Stimulated activated memory B cell treated with anti-CD40 and anti-IgM and Interleukin-4, amounts not matched to agents 10 μg/mL and 1 μg/mL and 100 μg/mL, for 72 hours (primary cell): Measurements from ENCODE around the gene IQGAP2.
"Not testable (repeated sequence)": the region's sequence is repeated elsewhere in the genome, so short reads cannot be mapped to it uniquely, and the experiment has no call there.

Experiments used
- ATAC-seq: fragments of 150-1000 bp; cut with Tn5 transposase; 2 replicates; pipeline ENCODE4 v1.10.0; 2021
- H3K27ac Mint-ChIP-seq: one replicate; pipeline ENCODE4 v1.8.0; 2022; ENCODE audit warnings: mild to moderate bottlenecking, mixed read lengths
- H3K27me3 Mint-ChIP-seq: one replicate; pipeline ENCODE4 v1.8.0; 2022; ENCODE audit warnings: mixed read lengths
- H3K36me3 Mint-ChIP-seq: one replicate; pipeline ENCODE4 v1.8.0; 2022; ENCODE audit warnings: mixed read lengths
- H3K4me1 Mint-ChIP-seq: one replicate; pipeline ENCODE4 v1.8.0; 2022; ENCODE audit warnings: mixed read lengths
- H3K4me3 Mint-ChIP-seq: one replicate; pipeline ENCODE4 v1.8.0; 2022; ENCODE audit warnings: mild to moderate bottlenecking, moderate library complexity, mixed read lengths
- H3K9me3 Mint-ChIP-seq: one replicate; pipeline ENCODE4 v1.8.0; 2022; ENCODE audit warnings: mixed read lengths

The IQGAP2 gene

DNA sequence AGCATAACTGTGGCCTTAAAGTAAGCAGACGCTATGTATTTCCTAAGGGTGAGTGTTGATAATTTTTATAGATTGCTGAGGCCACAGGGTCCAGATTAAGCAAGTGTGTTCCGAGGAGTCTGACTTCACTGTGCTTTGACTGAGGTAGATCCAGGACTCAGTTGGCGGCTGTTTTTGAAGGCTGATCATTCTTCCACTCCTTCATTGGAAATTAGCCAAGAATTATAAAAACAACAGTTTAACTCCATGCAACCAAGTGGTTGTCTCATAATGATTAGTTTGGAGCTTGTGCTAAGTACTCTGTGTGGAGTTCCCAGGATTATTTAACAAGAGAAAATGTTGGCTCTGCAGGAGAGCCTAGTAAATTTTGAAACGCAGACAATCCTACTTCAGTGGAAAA, 19.1 kb downstream of the IQGAP2 start:
- Mint-ChIP-seq H3K27ac (no peak overlapping the region), H3K9me3 (no peaks in the 10 kb centered on the region), H3K27me3 (no peaks in the 10 kb centered on the region), H3K36me3 (no peaks in the 10 kb centered on the region), H3K4me1 (no peaks in the 10 kb centered on the region), H3K4me3 (no peak overlapping the region)
- ATAC-seq: no peak

DNA sequence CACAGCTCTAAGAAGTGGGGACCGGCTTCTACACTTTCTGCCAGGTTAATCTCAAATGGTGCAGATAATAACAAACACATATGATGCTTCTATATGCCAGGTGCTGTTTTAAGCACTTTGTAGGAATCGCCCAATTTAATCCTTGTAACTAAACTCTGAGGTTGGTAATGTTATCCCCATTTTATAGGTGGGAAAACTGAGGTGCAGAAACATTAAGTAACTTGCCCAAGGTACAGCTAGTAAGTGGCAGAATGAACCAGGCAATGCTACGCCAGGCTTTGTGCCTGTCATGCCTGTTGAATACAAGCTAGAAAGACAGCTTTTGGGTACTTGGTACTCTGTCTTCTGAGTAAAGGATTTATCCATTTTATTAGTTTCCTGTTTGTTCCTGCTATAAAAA, 19.7 kb downstream of the IQGAP2 start:
- no peak overlapping the region for H3K27ac Mint-ChIP-seq
- no peak for ATAC-seq
- H3K27me3 Mint-ChIP-seq: no peaks in the 10 kb centered on the region
- H3K9me3 Mint-ChIP-seq: no peaks in the 10 kb centered on the region
- H3K4me3 Mint-ChIP-seq: no peak overlapping the region
- no peaks in the 10 kb centered on the region for H3K36me3 Mint-ChIP-seq
- no peaks in the 10 kb centered on the region for H3K4me1 Mint-ChIP-seq

DNA sequence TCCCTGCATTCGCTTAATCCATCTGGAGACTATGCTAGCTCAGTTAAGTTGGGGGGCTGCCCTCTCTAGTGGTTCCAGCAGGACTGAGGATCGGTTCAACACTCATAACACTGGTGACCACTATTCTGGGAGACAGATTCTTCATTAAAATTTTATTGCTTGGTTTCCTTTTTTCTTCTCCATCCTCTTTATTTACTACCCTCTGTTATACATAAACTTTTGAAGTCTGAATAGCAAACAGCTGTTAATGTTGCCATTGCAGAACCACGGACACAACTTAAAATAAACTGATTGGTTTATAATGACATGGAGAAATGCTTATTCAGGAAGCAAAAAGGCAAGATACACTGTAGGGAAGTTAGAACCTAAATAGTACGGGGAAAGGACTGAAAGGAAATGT, 22.1 kb downstream of the IQGAP2 start:
- H3K4me3 Mint-ChIP-seq: no peak overlapping the region
- no peaks in the 10 kb centered on the region for H3K27me3 Mint-ChIP-seq
- H3K27ac Mint-ChIP-seq: no peak overlapping the region
- no peaks in the 10 kb centered on the region for H3K4me1 Mint-ChIP-seq
- no peaks in the 10 kb centered on the region for H3K9me3 Mint-ChIP-seq
- H3K36me3 Mint-ChIP-seq: no peaks in the 10 kb centered on the region
- ATAC-seq: no peak

DNA sequence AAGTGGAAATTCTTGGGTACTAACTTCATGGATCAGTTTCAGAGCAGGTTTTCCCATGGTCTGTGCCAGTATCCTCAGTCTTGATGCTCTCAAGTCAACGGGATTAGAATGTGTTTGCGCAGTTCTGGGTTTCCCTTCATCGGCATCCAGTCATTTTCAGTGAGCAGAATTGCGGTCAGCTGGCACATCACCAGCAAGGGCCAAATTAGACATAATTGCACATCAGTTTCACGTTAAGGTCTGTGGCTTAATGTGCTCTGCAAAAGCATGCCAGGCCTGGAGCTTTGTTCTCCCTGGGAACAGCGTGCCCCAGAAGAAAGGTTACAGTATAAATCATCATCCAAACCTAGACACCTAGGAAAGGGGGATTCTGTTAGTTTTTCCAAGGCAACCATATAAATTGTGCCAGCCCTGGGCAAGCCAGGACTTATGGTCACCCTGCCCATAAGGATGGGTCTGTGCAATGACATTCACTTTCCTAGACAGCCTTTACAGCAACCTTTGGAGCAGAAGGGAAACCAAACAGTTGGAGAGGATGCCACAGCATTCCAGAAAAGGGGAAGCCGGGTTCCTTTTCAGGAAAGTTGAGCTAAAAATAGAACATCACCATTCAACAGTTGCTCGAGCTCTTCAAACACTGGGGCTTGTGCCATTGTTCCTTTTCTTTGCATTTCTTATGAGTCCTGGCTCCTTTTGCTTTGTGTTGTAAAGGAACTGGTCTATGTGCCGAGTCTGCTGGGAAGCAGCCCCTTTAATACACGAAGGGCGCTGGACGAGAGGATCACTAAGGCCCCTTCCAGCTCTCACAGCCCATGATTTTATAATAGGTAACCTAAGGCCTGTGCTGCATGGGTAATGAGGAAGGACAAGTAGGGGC, 23.1 kb downstream of the IQGAP2 start:
- no peaks in the 10 kb centered on the region for H3K9me3 Mint-ChIP-seq
- ATAC-seq: no peak
- H3K4me1 Mint-ChIP-seq: no peaks in the 10 kb centered on the region
- no peak overlapping the region for H3K27ac Mint-ChIP-seq
- no peak overlapping the region for H3K4me3 Mint-ChIP-seq
- H3K27me3 Mint-ChIP-seq: no peaks in the 10 kb centered on the region
- no peaks in the 10 kb centered on the region for H3K36me3 Mint-ChIP-seq

DNA sequence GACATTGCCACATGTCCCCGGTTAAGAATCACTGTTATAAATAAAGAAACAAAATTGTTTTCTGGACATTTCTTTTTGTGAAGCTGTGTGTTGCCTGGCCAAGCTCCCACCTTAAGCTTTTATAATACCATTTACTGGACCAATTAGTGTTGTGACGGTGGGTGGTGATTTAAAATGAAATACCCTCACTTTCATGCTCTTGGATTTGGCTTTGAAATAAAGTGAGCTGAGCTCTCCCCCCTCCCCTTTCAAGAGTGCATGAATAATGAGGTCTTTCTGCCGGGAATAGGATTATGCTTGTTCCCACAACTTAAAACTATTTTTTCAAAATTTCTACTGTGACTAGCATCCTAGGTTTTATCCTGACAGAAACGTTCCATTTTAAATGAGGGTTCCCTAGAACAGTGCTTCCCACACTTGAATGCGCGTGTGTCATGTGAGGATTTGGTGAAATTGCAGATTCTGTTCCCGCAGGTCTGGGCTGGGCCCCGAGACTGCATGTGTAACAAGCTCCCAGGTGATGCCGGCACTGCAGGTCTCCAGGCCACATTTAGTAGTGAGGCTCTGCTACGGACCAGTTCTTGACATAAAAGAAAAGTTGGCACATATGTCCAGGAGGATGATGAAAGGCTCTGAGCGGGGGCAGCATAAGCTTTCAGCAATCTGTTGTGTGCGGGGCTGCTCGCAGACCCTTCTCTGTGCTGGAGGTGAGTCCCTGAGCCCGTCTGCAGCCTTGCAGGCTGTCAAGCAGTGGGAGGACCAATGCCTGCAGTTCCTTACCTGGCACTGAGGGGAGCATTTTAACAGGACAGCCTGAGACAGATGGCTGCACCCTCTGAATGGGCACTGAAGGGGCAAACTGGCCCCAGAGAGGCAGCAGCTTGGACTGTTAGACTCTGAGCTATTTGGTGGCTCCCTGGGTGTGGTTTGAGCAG, 24.4 kb downstream of the IQGAP2 start:
- Mint-ChIP-seq H3K4me1 (no peaks in the 10 kb centered on the region), H3K4me3 (no peak overlapping the region), H3K9me3 (no peaks in the 10 kb centered on the region), H3K27ac (no peak overlapping the region), H3K36me3 (no peaks in the 10 kb centered on the region), H3K27me3 (no peaks in the 10 kb centered on the region)
- ATAC-seq: no peak

DNA sequence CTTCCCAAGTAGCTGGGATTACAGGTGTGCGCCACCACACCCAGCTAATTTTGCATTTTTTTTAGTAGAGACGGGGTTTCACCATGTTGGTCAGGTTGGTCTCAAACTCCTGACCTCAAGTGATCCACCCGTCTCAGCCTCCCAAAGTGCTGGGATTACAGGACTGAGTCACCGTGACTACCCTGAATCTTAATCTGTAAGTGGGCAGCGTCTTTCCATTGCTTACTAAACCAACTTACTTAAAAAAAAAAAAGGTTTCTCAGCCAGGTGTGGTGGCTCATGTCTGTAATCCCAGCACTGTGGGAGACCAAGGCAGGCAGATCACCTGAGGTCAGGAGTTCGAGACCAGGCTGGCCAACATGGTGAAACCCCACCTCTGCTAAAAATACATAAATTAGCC, 25.5 kb downstream of the IQGAP2 start:
- H3K27me3 Mint-ChIP-seq, H3K36me3 Mint-ChIP-seq, H3K4me1 Mint-ChIP-seq, H3K4me3 Mint-ChIP-seq, ATAC-seq, H3K9me3 Mint-ChIP-seq, H3K27ac Mint-ChIP-seq: not testable (repeated sequence)

DNA sequence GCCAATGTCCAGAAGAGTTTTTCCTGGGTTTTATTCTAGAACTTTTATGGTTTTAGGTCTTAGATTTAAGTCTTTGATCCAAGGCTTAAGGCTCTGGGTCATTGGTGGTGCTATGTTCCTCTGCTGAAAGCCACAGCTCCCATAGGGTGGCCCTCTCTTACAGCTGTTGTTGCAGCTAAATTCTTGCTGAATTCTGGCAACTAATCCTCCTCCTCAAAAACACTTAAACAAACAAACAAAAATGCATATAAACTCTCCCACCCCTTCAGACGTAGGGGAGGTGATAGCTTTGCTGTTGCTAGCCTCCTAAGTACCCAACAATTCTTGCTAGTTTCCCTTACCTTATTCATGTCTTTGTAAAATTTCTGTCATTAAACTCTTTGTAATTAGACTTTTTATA, 30.2 kb downstream of the IQGAP2 start:
- Mint-ChIP-seq H3K36me3 (no peaks in the 10 kb centered on the region), H3K27ac (no peak overlapping the region), H3K9me3 (peaks cover 11% of the 10 kb centered on the region), H3K4me1 (no peaks in the 10 kb centered on the region), H3K4me3 (no peak overlapping the region), H3K27me3 (peaks cover 1% of the 10 kb centered on the region)
- no peak for ATAC-seq

DNA sequence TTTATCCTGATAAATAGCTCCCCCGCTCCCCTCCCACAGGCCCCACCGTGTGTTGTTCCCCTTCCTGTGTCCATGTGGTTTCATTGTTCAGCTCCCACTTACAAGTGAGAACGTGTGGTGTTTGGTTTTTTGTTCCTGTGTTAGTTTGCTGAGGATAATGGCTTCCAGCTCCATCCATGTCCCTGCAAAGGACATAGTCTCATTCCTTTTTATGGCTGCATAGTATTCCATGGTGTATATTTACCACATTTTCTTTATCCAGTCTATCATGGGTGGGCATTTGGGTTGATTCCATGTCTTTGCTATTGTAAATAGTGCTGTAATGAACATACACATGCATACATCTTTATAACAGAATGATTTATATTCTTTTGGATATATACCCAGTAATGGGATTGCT, 34.4 kb downstream of the IQGAP2 start:
- H3K27ac Mint-ChIP-seq, H3K4me1 Mint-ChIP-seq, H3K36me3 Mint-ChIP-seq, H3K4me3 Mint-ChIP-seq, ATAC-seq: not testable (repeated sequence)
- H3K27me3 Mint-ChIP-seq: peaks cover 16% of the 10 kb centered on the region
- H3K9me3 Mint-ChIP-seq: peaks cover 15% of the 10 kb centered on the region

DNA sequence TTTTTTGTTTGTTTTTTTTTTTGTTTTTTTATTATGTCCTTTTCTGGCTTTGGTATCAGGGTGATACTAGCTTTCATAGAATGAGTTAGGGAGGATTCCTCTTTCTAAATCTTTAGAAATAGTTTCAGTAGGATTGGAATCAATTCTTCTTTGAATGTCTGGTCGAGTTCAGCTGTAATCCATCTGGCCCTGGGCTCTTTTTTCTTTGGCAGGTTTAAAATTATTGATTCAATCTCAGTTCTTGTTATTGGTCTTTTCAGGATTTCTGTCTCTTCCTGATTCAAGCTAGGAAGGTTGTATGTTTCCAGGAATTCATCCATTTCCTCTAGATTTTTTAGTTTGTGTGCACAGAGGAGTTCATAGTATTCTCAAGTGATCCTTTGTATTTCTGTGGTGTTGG, 34.9 kb downstream of the IQGAP2 start:
- H3K9me3 Mint-ChIP-seq: peaks cover 15% of the 10 kb centered on the region
- H3K27me3 Mint-ChIP-seq: peaks cover 16% of the 10 kb centered on the region
- no peaks in the 10 kb centered on the region for H3K36me3 Mint-ChIP-seq
- ATAC-seq: no peak
- H3K4me3 Mint-ChIP-seq: no peak overlapping the region
- no peak overlapping the region for H3K27ac Mint-ChIP-seq
- no peaks in the 10 kb centered on the region for H3K4me1 Mint-ChIP-seq

DNA sequence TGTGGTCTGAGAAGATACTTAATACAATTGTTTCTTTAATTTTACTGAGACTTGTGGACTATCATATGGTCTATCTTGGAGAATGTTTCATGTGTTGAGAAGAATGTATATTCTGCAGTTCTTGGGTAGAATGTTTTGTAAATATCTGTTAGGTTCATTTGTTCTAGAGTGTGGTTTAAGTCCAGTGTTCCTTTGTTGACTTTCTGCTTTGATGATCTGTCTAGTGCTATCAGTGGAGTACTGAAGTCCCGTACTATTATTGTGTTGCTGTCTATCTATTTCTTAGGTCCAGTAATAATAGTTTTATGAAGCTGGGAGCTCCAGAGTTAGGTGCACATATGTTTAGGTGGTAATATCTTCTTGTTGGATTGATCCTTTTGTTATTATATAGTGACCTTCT, 36.1 kb downstream of the IQGAP2 start:
- peaks cover 16% of the 10 kb centered on the region for H3K27me3 Mint-ChIP-seq
- ATAC-seq: no peak
- H3K4me3 Mint-ChIP-seq: no peak overlapping the region
- H3K27ac Mint-ChIP-seq: no peak overlapping the region
- no peaks in the 10 kb centered on the region for H3K36me3 Mint-ChIP-seq
- H3K9me3 Mint-ChIP-seq: peaks cover 15% of the 10 kb centered on the region
- H3K4me1 Mint-ChIP-seq: no peaks in the 10 kb centered on the region

DNA sequence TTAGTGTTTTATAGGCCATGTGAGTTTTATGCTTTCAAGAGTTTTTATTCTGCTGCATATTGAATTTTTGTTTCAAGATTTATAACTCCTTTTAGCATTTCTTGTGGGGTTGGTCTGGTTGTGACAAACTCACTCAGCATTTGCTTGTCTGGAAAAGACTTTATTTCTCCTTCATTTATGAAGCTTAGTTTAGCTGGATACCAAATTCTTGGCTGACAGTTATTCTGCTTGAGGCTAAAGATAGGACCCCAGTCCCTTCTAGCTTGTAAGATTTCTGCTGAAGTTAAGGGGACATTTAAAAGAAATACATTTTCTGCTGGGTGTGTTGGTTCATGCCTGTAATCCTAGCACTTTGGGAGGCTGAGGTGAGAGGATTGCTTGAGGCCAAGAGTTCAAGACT, 36.8 kb downstream of the IQGAP2 start:
- ATAC-seq: no peak
- Mint-ChIP-seq H3K27me3 (peaks cover 16% of the 10 kb centered on the region), H3K36me3 (no peaks in the 10 kb centered on the region), H3K4me3 (no peak overlapping the region), H3K4me1 (no peaks in the 10 kb centered on the region), H3K27ac (no peak overlapping the region), H3K9me3 (peaks cover 15% of the 10 kb centered on the region)

DNA sequence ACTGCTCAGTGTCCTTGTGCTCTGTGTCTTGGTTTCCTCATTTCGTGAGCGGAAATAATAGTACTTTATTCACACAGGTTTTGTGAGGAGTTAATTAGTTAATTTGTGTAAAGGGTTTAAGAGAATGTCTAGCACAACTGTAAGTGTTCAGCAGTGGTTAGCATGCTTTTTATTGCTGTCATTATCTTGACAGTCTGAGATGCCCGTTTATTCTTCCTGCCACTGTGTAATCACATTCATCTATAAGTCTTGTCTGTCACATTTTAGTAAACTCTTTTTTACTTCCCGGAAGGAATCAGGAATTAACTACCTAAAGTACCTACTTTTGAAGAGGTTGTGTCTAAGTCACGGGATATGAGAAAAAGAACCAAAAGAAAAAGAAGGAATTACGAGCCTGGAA, 38.0 kb downstream of the IQGAP2 start:
- Mint-ChIP-seq H3K27ac (no peak overlapping the region), H3K36me3 (peaks cover 5% of the 10 kb centered on the region), H3K4me3 (no peak overlapping the region), H3K4me1 (no peaks in the 10 kb centered on the region), H3K9me3 (peaks cover 10% of the 10 kb centered on the region), H3K27me3 (peaks cover 16% of the 10 kb centered on the region)
- ATAC-seq: no peak

DNA sequence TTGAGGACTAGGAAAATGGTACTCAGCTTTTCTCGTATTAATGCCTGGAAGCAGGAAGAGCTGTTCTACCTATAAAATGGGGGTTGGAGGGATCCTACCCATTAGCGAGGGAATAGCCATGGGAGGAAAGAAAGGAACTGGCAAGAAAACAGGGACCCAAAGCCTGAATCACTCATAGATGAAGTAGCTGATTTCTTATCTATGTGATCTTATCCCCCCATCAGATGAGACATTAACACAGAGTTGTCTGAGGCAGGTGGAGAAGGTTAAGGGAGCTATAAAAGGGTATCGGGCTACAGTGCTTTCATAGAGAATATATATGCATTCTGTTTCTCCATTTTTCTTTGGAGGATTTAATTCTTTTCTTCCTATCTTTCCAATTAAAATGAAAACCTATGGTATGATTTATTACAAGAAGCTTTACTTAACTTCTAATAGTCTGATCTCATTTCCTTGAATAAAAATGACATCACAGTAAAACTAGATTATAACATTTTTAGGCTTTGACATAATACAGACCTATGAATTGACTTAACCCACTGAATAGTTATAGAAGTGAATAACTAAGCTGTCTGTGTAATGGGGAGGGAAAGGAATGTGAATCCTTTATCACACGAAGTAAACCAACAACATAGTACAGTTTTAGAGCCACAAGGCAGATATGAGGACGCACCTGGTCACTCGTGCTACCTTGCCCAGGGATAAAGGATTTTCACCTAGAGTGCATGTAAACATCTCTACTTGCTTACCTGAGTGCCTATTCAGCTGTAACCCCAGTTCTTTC, 39.0 kb downstream of the IQGAP2 start:
- ATAC-seq: no peak
- Mint-ChIP-seq H3K4me3 (no peak overlapping the region), H3K4me1 (no peaks in the 10 kb centered on the region), H3K27me3 (peaks cover 16% of the 10 kb centered on the region), H3K27ac (no peak overlapping the region), H3K9me3 (peaks cover 8% of the 10 kb centered on the region), H3K36me3 (peaks cover 5% of the 10 kb centered on the region)

DNA sequence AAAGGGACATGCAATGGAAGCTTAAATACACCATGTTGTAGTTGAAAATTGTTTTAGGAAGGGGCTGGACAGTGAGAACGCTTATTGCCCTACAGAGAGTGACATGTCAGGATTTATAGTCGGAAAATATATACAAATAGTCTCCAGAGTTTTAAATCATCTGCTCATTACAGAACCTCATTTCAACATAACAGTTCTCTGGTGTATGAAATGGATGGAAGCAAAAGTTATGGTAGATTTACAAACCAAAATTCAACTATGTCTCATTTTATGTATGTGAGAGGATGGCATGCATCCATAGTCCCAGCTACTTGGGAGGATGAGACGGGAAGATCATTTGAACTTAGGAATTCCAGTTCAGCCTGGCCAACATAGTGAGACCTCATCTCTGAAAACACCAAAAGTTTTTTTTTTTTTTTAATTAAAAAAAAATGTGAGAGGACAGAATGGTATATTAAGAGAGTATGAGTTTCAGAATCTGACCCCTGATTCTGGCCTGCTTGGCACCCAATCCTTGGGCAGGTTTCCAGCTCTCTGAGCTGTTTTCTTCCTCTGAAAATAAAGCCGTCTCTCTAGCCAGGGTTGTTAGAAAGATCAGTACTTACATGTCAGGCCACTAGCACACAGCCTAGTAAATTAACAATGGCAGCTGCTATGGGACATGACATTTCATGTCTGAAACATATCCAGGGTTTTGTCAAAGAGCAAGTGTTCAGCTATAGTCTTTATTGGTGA, 40.1 kb downstream of the IQGAP2 start:
- H3K9me3 Mint-ChIP-seq: peaks cover 4% of the 10 kb centered on the region

More for the DNA sequence above, 40.1 kb downstream of the IQGAP2 start:
- no peaks in the 10 kb centered on the region for H3K4me1 Mint-ChIP-seq
- H3K36me3 Mint-ChIP-seq: peaks cover 5% of the 10 kb centered on the region
- peaks cover 15% of the 10 kb centered on the region for H3K27me3 Mint-ChIP-seq
- ATAC-seq: no peak
- no peak overlapping the region for H3K27ac Mint-ChIP-seq
- H3K4me3 Mint-ChIP-seq: no peak overlapping the region
